GM12878 (cell line): Measurements from ENCODE around the gene LAMA5. TPM values are rescaled to one million over a fixed set of nuclear protein-coding genes. Genes with fewer than 3 reads are reported as not detected.
A peak's percentile ranks its signal among the peaks of the same experiment; 100 is the strongest.

ENCODE experiments used
- ATF2 ChIP-seq: IDR thresholded peaks from 2 replicates; pipeline ENCODE4 v1.6.1; 2012; ENCODE audit warnings: low read length, inconsistent platforms
- BHLHE40 ChIP-seq, 2 experiments: fragments of 450-650 bp in 1 of 2; IDR thresholded peaks; 2 replicates each; pipeline ENCODE4 v1.6.1; 2011 to 2017; ENCODE audit warnings: low read depth in 2 of 2, borderline replicate concordance in 1 of 2, improper control_type of control experiment in 1 of 2, low read length in 1 of 2, mild to moderate bottlenecking in 1 of 2
- EP300 ChIP-seq, 2 experiments: fragments of 150-350 bp in 1 of 2; IDR thresholded peaks; 2 replicates each; pipeline ENCODE4 v1.6.1; 2011 to 2012; ENCODE audit warnings: low read depth in 2 of 2, low read length in 2 of 2, borderline replicate concordance in 1 of 2, improper control_type of control experiment in 1 of 2, inconsistent platforms in 1 of 2; ENCODE audit not compliant: control insufficient read depth in 1 of 2
- HDGF ChIP-seq: fragments of 450-650 bp; IDR thresholded peaks from 2 replicates; pipeline ENCODE4 v1.6.1; 2016; ENCODE audit warnings: antibody characterized with exemption
- IKZF1 ChIP-seq: fragments of 450-650 bp; conservative IDR thresholded peaks from 2 replicates; pipeline ENCODE4 v1.6.1; 2017; ENCODE audit warnings: antibody characterized with exemption, mild to moderate bottlenecking
- MEF2B ChIP-seq: fragments of 450-650 bp; IDR thresholded peaks from 2 replicates; pipeline ENCODE4 v1.6.1; 2018; ENCODE audit warnings: mild to moderate bottlenecking, moderate library complexity; ENCODE audit not compliant: partially characterized antibody, poor library complexity, severe bottlenecking
- MLLT1 ChIP-seq: fragments of 450-650 bp; IDR thresholded peaks from 2 replicates; pipeline ENCODE4 v1.6.1; 2016; ENCODE audit warnings: mild to moderate bottlenecking
- NKRF ChIP-seq: fragments of 450-650 bp; conservative IDR thresholded peaks from 2 replicates; pipeline ENCODE4 v1.6.1; 2017; ENCODE audit warnings: mild to moderate bottlenecking, moderate library complexity
- NR2C1 ChIP-seq: fragments of 450-650 bp; IDR thresholded peaks from 2 replicates; pipeline ENCODE4 v1.6.1; 2017; ENCODE audit warnings: antibody characterized with exemption, mild to moderate bottlenecking, moderate library complexity
- NR2F1 ChIP-seq: fragments of 450-650 bp; conservative IDR thresholded peaks from 2 replicates; pipeline ENCODE4 v1.6.1; 2017; ENCODE audit warnings: mild to moderate bottlenecking
- POLR2A ChIP-seq: IDR thresholded peaks from 2 replicates; pipeline ENCODE4 v1.6.1; 2011; ENCODE audit warnings: low read depth, mild to moderate bottlenecking, low read length
- RB1 ChIP-seq: fragments of 450-650 bp; formaldehyde crosslinking; IDR thresholded peaks from 2 replicates; pipeline ENCODE4 v1.6.1; 2017; ENCODE audit warnings: mild to moderate bottlenecking, borderline replicate concordance
- RELB ChIP-seq: fragments of 450-650 bp; IDR thresholded peaks from 2 replicates; pipeline ENCODE4 v1.6.1; 2017; ENCODE audit warnings: low read depth, mild to moderate bottlenecking, moderate library complexity
- SKIL ChIP-seq: fragments of 450-650 bp; IDR thresholded peaks from 2 replicates; pipeline ENCODE4 v1.6.1; 2017; ENCODE audit warnings: mild to moderate bottlenecking, low read depth, inconsistent platforms; ENCODE audit not compliant: poor library complexity, severe bottlenecking
- SPI1 ChIP-seq: IDR thresholded peaks from 2 replicates; pipeline ENCODE4 v1.6.1; 2011; ENCODE audit warnings: low read depth, mild to moderate bottlenecking, low read length, moderate library complexity, borderline replicate concordance; ENCODE audit not compliant: insufficient read depth
- SUPT20H ChIP-seq: IDR thresholded peaks from 2 replicates; pipeline ENCODE4 v1.6.1; 2011; ENCODE audit warnings: low read depth, mild to moderate bottlenecking, low read length, moderate library complexity, borderline replicate concordance; ENCODE audit not compliant: control insufficient read depth
- TARDBP ChIP-seq: IDR thresholded peaks from 2 replicates; pipeline ENCODE4 v1.6.1; 2016; ENCODE audit warnings: borderline replicate concordance
- WRNIP1 ChIP-seq: IDR thresholded peaks from 2 replicates; pipeline ENCODE4 v1.6.1; 2011; ENCODE audit warnings: low read depth, low read length, improper control_type of control experiment, borderline replicate concordance
- ZNF217 ChIP-seq: fragments of 450-650 bp; IDR thresholded peaks from 2 replicates; pipeline ENCODE4 v1.6.1; 2017; ENCODE audit warnings: antibody characterized with exemption, mild to moderate bottlenecking
- ZNF24 ChIP-seq: fragments of 450-650 bp; IDR thresholded peaks from 2 replicates; pipeline ENCODE4 v1.6.1; 2017; ENCODE audit warnings: antibody characterized with exemption, mild to moderate bottlenecking
- polyA plus RNA-seq, 11 experiments: library from polyadenylated mRNA; depleted of rRNA in 4 of 11; unstranded in 6 of 11; stranded (reverse) in 5 of 11; fragments of >200 nt; fragmentation: Nextera tagmentation in 4 of 11; fragmentation: Illumina TruSeq in 1 of 11; extraction: Ambion mirVana in 4 of 11; extraction: Trizol in 1 of 11; gene quantifications; 1 replicate in 1 of 11; 2 replicates in 10 of 11; pipeline versions ENCODE4 v1.2.1 to v1.2.3, GENCODE V29; 2011 to 2016; ENCODE audit warnings: inconsistent platforms in 2 of 11, missing spikeins in 2 of 11, low read depth in 1 of 11
- total RNA-seq, 4 experiments: library from RNA; depleted of rRNA in 3 of 4; stranded (reverse); fragments of >200 nt in 3 of 4; fragmentation: Illumina TruSeq in 1 of 4; extraction: Trizol in 1 of 4; gene quantifications; 2 replicates each; pipeline versions ENCODE4 v1.2.1 to v1.2.3, GENCODE V29; 2013 to 2021

Gene LAMA5
- total and polyA plus RNA-seq, 10 of the 15 experiments (the other 5 are each of a cell fraction or from before 2014, with no cell fraction given): 0.09 to 3.1 (median 1.6) TPM; not detected in 3

- TF ChIP-seq HDGF (0 out of 2 replicates have a peak, but pooled peaks have one; percentile 47), ZNF24 (peak; percentile 60), SPI1 (peak; percentile 31; the same call in 1 of the 2 replicates), IKZF1 (peak; percentile 89), TARDBP (0 out of 2 replicates have a peak, but pooled peaks have one; percentile 79), ZNF217 (peak; percentile 72; the same call in 1 of the 2 replicates), RELB (peak; percentile 99), ATF2 (no peak), SUPT20H (no peak), MEF2B (peak; percentile 25), BHLHE40 (IDR thresholded peaks at IDR 0.05; ENCODE audit: borderline replicate concordance in 1 of 2, low read depth in 2 of 2, low read length in 1 of 2) (peak; percentile 50 to 81; a peak in 3 of 4 replicates), MLLT1 (peak; percentile 81), EP300 (IDR thresholded peaks at IDR 0.05; ENCODE audit: borderline replicate concordance in 1 of 2, control insufficient read depth in 1 of 2, low read depth in 2 of 2, low read length in 2 of 2) (no peak), NR2F1 (peak; percentile 52; the same call in 1 of the 2 replicates), NR2C1 (0 out of 2 replicates have a peak, but pooled peaks have one; percentile 21), WRNIP1 (no peak), NKRF (peak; percentile 78), POLR2A (peak; percentile 57; the same call in 1 of the 2 replicates), RB1 (peak; percentile 99), SKIL (no peak)
These were observed 40.3 kb upstream of the LAMA5 start, which contains the start of gene CABLES2 (continued) for GRCh38 chr20:62407221-62407992.
